GM18505 (cell line): ENCODE measurements around the gene ZNF536.

Source experiments
- ATAC-seq: cut with Tn5 transposase; IDR thresholded peaks from one replicate; pipeline ENCODE4 v1.9.1; 2021; ENCODE audit not compliant: unreplicated experiment
- POLR2A ChIP-seq: IDR thresholded peaks from 4 replicates; pipeline ENCODE4 v1.6.1; 2011; ENCODE audit warnings: borderline replicate concordance; ENCODE audit not compliant: insufficient read depth, insufficient read length; ENCODE audit errors: extremely low read depth

ZNF536 gene

DNA sequence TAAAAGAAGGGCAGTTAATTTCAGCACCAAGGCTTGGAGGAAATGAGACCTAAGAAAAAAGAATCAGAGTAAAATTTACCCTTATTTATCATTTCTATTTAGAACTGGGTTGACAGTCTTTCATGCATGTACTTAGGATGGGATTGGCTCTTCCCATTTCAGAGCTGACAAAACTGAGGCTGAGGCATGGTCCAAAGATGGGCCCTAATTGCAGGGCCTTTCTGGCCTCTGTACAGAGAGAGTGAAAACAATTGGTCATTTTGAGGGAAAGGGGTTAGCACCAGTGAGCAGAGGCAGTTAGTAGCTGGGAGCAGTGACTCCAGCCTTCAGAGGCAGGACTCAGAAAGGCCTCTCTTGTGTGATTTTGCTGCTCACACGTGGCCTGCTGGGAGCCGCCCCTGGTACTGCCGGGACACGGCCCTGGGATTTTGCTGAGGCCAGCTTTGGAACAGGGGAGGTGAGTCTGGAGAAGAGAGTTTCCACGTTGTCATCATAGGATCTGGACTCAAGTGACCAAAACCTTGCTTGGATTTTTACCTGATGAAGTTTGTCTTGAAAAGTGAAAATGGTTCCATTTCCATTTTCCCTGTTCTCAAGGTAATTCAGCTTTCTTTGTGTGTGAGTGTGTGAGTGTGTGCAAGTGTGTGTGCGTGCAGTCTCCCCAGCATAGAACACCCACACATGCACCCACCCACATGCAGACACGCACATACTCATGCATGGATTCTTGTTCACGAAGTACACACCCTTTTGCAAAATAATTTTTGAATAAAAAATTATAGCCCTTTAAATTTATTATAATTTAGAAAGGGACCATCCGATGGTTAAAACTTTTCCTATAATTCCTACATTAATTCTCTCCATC, at the start of gene ZNF536:
ZNF536 (plus strand) TSS at position 425 of the 865 bp plus-strand sequence. CDS start 71,179 bp downstream, outside the sequence.
- ATAC-seq, result no peak
- TF ChIP-seq POLR2A, result no peak

DNA sequence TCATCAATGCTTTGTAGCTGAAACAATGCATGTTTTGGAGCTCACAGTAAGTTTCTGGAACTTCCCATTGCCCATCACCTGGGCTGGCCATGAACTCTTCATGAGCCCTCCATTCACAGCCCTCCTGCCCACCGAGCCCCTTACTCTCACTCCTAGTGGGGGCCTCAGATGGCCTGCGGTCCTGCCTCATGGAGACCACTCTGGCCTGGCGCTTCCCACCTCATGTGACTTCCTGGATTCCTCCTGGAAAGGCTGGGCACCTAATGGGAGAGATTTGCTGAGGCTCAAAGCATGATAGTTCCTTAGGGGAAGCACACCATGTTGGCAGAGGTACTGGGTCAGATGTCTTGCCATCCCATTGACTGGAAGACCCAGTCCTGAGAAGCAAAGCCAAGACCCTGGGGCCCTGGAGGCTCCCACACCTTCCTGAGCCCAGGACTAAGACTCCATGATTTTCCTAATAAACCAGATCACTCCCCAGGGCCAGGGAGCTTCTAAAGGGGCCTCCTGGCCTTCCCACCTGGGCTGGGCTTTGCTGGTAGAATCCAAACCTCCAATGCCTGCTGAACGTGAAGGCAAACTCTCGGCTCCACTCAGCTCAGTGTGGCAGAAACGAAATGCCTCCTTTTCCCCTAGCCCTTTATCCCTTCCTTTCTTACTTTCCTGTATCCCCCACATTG, 49.4 kb upstream of the ZNF536 start:
- no peak for TF ChIP-seq POLR2A
- no peak for ATAC-seq

DNA sequence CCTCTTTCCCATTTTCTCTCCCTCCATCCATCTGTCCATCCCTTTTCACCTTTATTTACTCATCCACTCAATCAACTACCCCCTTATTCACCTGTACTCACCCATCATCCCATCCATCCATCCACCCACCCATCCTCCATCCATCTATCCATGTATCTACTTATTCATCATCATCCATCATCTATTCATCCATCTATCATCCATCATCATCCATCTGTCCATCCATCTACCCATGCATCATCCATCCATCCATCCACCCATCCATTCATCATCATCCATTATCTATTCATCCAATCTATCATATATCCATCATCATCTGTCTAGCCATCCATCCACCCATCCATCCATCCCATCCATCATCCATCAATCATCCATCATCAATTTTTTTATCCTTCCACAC, 48.3 kb upstream of the ZNF536 start:
- ATAC-seq, result no peak

DNA sequence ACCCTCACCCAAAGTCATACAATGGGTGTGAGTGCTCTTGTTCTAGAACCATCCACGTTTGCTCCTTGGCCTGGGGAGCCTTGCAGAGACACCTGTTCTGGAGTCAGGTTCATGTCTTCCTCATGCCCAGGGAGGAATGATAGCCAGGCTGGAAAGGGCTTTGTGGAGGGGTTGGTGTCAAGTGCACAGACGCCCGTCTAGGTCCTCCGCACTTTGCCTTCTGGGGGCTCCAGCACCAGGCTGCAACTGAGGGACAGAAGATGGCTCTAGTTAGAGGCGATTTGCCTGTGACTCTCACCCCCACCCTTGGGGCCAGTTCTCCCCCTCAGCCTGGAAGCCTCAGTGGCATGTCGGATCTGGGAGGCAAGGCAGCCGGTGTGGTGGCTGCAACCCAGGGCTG, 47.2 kb upstream of the ZNF536 start:
- TF ChIP-seq POLR2A, result no peak
- no peak for ATAC-seq

More for the DNA sequence above, 48.3 kb upstream of the ZNF536 start:
- no peak for TF ChIP-seq POLR2A

DNA sequence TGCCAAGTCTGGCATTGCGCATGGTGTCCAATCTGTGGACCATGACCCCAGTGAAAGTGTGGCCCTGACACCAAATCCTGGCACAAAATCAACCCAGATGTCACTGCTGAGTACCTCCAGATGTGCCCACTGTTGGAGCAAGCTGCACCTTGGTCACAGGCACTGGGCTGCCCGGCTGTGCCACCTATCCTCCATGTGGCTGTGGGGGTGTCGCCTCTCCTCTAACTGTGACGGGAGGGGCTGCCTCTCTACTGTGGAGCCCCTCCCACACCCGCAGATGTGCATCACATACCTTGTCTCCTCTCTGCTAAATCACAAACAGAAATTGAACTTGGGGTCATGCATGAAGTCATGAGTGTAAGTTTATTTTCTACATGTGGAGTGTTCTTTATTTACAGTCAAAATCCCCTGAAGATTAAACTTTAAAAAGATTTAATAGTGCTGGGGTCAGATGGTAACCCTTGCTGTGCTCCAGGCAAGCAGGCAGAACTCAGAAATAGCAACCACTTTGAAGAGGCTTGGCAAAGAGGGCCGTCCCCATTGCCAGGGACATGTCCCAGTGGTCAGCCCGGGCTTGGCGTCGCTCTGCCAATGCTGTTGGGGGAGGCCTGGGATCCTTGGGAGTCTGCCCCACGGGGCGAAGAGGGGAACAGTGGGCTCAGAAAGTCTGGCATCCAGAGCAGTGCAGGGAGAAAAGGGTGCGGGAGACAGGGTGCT, 46.4 kb upstream of the ZNF536 start:
- no peak for TF ChIP-seq POLR2A
- ATAC-seq, result no peak

DNA sequence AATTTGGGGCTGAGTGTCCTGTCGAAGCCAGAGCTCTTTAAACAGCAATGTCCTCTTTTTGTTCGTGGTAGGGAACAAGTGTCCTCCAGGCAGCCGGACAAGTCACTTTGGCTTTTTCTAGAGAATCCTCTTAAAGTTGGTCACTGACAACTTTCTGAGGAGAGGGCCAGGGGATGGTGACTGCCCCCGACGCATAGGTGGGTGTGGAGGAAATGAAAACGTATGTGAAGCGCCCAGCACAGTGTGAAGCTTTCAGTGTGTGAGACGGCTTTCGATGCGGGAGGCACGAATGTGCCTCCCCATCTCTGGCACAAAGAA, 45.8 kb upstream of the ZNF536 start:
- ATAC-seq, result no peak
- TF ChIP-seq POLR2A, result no peak

DNA sequence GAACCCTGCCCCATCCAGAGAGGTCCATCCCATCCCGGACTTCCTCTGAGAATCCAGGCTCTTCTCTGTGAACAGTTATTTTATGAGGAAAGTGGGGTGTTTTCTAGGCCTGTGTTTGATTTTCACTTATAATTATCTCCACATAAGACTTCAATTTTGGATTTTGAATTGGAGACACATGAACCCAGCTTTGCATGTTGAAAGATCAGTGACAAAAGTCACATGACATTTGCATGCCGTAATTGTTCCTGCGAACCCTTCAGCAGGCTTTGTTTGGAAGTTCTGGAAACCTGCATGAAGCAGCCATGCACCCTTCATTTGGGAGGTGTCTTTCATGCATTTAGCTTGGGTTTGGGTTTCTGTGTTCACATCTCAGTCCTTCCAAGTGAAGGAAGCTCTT, 44.9 kb upstream of the ZNF536 start:
- no peak for ATAC-seq
- TF ChIP-seq POLR2A, result no peak

DNA sequence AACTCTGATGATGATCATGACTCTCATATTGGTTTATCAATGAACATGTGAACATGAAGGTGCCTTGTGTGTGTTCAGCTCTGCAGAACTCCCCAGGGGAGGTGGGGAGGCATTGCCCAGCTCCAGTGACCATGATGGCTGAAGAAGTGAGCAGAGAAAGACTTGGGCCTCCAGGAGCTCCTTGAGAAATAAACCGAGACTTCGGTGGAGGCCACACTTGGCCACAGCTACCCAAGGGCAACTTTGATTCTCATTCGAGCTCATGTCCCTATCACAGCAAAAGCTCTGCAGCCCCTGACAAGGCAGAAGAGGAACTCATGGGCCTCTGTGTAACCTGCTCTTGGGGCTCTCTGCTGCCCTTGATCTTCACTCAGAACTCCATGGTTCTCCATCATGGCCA, 44.1 kb upstream of the ZNF536 start:
- no peak for ATAC-seq
- no peak for TF ChIP-seq POLR2A

DNA sequence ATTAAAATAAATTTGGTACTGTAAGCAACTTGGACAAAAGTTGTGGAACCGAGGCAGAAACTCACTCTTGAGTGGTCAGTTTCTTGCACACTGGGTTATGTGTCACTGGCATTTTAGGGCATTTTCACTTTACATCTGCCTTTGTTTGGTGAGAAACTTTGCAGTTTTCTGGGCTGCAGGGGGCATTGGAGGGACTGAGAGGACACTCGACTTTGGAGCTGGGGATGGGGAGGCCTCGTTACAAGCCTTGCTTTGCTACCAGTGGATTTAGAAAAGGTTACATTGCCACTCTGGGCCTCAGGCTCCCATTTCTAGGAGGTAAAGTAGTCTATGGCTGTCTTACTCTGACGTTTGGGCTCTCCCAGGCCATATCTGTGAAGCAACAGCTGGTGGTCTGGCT, 41.9 kb upstream of the ZNF536 start:
- no peak for ATAC-seq
- TF ChIP-seq POLR2A, result no peak

DNA sequence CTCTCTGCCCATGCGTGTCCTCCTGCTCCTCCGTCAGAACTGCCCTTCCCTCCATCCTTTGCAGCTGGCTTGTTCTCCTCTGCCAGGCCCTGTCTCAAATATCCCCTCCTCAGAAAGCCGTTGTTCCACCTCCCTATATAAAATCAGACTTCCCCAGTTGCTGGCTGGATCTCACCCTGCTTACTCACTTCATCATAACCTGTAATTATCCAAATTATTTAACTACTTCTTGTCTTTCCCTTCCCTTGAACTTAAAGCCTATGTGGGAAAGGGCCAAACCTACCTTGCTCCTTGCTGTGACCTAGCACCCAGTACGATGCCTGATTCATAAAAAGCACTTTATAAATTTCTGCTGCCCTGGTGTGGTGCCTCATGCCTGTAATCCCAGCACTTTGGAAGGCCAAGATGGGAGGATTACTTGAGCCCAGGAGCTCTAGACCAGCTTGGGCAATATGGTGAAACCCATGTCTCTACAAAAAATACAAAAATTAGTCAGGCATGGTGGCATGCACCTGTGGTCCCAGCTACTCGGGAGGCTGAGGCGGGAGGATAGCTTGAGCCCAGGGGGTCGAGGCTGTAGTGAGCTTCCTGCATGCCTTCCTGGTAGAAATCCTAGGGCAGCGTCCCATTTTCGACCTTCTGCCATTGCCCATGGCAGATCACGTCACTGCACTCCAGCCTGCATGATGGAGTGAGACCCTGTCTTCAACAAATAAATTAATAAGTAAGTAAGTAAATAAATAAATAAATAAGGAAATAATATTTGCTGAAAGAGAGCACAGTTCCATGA, 39.5 kb upstream of the ZNF536 start:
- ATAC-seq, result no peak
- TF ChIP-seq POLR2A, result no peak

DNA sequence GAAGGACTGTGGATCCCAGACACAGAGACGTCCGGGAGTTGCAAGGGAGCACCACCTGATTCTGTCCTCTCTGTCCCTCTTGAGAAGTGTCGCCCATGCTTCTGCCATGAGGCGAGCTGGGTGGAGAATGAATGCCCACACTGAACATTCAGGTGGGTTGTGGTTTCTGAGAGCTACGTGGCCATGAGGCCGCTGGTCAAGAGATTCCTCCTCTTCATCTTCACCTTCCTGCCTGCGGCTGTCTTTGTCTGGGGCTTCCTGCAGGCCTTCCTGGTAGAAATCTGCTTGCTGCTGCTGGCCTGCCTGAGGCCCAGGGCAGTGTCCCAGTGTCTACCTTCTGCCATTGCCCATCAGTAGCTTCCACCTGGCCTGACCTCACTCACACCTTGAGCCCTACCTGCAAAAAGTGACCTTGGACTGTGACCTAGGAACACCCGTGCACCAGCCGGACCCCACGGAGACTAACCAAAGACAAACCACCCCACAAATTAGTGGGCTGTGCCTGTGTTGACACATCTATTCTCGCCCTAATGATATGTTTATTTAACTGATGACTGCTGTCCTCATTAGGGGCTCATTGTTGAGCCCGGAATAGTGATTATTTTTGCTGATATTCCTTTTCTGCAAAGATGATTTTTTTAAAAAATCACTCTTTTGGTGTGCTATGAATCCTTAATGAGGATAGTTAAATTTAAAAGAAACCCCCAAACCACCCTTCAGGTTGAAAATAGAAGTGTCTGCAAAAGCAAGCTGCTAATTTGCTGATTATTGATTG, 38.7 kb upstream of the ZNF536 start:
- no peak for ATAC-seq
- no peak for TF ChIP-seq POLR2A

DNA sequence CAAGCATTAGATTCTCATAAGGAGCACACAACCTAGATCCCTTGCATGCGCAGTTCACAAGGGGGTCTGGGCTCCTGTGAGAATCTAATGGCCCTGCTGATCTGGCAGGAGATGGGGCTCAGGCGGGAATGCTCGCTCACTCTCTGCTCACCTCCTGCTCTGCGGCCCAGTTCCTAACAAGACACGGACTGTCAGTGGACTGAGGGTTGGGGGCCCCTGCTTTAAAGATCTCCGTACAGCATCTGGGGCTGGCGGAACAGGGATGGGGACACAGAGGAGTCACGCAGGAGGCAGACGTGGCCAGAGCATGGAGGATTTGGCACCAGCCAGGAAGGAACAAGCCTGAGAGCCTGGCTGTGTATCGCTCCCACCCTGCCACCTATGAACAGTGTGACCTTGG, 37.3 kb upstream of the ZNF536 start:
- TF ChIP-seq POLR2A, result no peak
- no peak for ATAC-seq
